Measurements from ENCODE around the gene RIPOR2.
"Not testable (repeated sequence)": the region's sequence is repeated elsewhere in the genome, so short reads cannot be mapped to it uniquely, and the experiment has no call there.

The RIPOR2 gene

GRCh38 chr6:24768361-24768760, 167.4 kb downstream of the RIPOR2 start:
- no peak for DNase-seq (ENCODE audit: low read depth in 1 of 2, low spot score in 1 of 2)

DNA sequence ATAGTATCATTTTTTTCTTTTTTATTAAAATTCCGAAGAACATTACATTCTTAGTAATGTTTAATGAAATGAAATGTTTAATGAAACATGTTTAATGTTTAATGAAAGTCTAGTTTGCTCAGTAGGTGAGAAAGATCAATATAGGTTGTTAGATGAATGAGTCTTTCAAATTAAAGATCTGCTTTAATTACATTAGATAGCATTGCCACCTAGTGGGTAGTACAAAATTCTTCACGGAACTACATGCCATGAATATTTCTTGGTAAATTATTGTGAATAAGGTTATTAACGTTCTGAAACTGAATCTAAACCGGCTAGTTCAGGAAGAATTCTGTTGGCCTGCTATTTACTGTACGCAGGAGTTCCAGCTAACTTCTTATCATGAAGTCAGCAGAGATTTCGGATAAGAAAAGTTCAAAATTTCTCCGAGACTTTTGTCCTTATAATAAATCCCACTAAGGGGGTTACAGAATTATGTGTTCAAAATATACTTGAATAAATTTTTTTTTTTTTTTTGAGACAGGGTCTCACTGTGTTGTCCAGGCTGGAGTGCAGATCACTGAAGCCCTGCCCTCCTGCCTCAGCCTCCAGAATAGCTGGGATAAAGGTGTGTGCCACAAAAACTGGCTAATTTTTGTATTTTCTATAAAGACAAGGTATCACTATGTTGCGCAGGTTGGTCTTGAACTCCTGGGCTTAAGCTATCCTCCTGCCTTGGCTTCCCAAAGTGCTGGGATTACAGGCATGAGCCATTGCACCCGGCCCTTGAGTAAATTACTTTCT, 168.9 kb downstream of the RIPOR2 start:
- DNase-seq (ENCODE audit: low read depth in 1 of 2, low spot score in 1 of 2) = no peak

DNA sequence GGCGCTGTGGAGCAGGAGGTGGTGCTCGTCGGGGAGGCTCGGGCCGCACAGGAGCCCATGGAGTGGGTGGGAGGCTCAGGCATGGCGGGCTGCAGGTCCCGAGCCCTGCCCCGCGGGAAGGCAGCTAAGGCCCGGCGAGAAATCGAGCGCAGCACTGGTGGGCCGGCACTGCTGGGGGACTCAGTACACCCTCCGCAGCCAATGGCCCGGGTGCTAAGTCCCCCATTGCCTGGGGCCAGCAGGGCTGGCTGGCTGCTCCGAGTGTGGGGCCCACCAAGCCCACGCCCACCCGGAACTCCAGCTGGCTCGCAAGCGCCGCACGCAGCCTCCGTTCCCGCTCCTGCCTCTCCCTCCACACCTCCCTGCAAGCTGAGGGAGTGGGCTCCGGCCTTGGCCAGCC, 169.8 kb downstream of the RIPOR2 start:
- not testable (repeated sequence) for DNase-seq (ENCODE audit: low read depth in 1 of 2, low spot score in 1 of 2)

- not testable (repeated sequence) for DNase-seq (ENCODE audit: low read depth in 1 of 2, low spot score in 1 of 2)
Observed at GRCh38 chr6:24764833-24765828, 170.6 kb downstream of the RIPOR2 start.

DNA sequence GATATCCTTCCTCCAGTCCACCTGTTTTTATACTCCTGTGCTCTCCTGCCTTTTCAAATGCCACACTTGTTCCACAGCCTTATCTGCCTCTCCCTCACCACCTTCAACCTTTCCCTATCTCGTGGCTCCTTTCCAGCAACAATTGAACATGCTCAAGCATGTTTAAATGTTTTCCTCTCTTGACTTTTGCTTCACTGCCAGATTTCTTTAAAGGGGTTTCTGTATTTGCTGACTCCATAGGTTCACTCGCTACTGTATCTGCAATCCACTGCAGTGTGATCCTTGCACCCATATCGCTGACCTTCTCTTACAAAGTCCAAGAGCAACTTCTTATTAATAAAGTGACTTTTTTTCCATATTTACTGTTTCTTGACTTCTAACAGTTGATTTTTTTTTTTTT, 172.2 kb downstream of the RIPOR2 start:
- no peak for DNase-seq (ENCODE audit: low read depth in 1 of 2, low spot score in 1 of 2)

GRCh38 chr6:24761851-24762250, 173.9 kb downstream of the RIPOR2 start:
- no peak for DNase-seq (ENCODE audit: low read depth in 1 of 2, low spot score in 1 of 2)

GRCh38 chr6:24761193-24761835, 174.4 kb downstream of the RIPOR2 start:
- no peak for DNase-seq (ENCODE audit: low read depth in 1 of 2, low spot score in 1 of 2)

DNA sequence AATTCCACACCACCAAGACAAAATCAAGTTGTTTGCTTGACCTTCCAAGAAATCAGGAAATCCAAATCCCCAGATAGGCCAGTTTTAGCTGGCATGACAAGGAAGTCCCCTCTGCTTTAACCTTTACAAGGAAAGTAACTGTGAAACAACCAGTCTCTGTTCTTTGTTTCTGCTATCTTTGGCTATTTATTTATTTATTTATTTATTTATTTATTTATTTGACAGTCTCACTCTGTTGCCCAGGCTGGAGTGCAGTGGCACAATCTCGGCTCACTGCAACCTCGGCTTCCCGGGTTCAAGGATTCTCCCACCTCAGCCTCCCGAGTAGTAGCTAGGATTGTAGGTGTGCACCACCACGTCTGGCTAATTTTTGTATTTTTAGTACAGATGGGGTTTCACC, 175.6 kb downstream of the RIPOR2 start:
- no peak for DNase-seq (ENCODE audit: low read depth in 1 of 2, low spot score in 1 of 2)

DNA sequence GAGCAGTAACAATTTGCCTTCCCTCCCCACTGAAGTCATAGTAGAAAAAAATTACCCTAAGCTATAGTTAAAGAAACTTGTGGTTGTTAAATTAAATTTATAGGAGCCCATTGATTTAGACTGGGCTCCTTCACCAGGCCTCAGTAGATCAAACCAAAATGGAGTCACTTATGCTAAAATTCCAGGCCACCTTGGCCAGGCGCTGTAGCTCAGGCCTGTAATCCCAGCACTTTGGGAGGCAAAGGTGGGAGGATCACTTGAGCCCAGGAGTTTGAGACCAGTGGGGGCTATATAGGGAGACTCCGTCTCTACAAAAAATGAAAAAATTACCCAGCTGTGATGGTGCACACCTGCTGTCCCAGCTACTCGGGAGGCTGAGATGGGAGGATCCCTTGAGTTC, 176.0 kb downstream of the RIPOR2 start:
- DNase-seq (ENCODE audit: low read depth in 1 of 2, low spot score in 1 of 2) = no peak

- DNase-seq (ENCODE audit: low read depth in 1 of 2, low spot score in 1 of 2) = no peak
Observed at GRCh38 chr6:24757611-24758010, 178.1 kb downstream of the RIPOR2 start.

GRCh38 chr6:24755279-24755678, 180.5 kb downstream of the RIPOR2 start:
- no peak for DNase-seq (ENCODE audit: low read depth in 1 of 2, low spot score in 1 of 2)

GRCh38 chr6:24754378-24754777, 181.4 kb downstream of the RIPOR2 start:
- not testable (repeated sequence) for DNase-seq (ENCODE audit: low read depth in 1 of 2, low spot score in 1 of 2)
